D721Med (cell line): ENCODE results near the gene NXN.

ENCODE experiments used
- DNase-seq: peaks from one replicate; pipeline ENCODE4 v3.0.0; 2011; ENCODE audit warnings: low spot score; ENCODE audit not compliant: insufficient read length
- FAIRE-seq: peaks from 2 replicates; lab custom pipeline; 2011; peaks lifted over from hg19 to GRCh38; lab: Jason Lieb, UNC
- CTCF ChIP-seq: IDR thresholded peaks from 2 replicates; pipeline ENCODE4 v1.5.1; 2012; ENCODE audit warnings: mild to moderate bottlenecking, control low read depth; ENCODE audit not compliant: insufficient read depth; ENCODE audit errors: missing control alignments

Gene NXN

GRCh38 chr17:823501-823902 lies 156.1 kb downstream of the NXN start:
- DNase-seq (peak; percentile 59), FAIRE-seq (peak; percentile 38)
- no peak for TF ChIP-seq CTCF

DNA sequence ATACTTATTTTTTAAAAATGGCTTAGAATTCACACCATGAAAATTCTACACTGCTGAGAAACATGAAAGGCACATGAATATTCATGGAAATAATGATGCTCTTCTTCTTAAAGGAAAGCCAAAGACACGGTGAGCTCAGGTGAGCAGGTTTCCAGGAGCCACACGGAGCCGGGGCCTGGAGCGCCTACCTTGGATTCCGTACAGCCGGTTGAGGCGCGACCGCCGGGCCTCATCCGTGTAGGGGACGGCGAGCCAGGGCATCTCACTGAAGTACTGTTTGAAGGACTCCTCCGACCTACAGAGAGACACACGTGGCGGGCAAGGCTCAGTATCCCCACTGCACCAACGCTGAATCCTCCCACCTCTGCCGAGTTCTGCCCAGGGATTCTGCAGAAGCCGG lies 160.3 kb downstream of the NXN start:
- DNase-seq (no peak), FAIRE-seq (no peak)
- no peak for TF ChIP-seq CTCF

DNA sequence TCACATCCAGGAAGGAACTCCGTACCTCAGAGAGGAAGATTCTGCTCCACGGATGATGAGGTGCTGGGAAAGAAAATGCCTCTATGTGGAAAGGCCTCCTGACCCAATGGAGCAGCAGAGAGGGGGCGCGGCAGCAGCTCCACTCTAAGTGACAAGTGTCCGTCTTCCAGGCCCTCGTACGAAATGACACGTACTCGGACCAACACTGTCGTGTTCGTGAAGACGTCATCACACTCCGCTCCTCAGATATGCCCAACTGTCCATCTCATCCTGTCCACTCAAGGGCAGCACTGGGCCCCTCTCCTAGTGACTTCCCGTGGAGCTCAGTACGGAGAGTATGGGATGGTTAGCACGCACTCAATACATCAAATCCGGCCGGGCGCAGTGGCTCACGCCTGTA lies 165.2 kb downstream of the NXN start:
- FAIRE-seq, result no peak
- no peak for DNase-seq
- no peak for TF ChIP-seq CTCF

DNA sequence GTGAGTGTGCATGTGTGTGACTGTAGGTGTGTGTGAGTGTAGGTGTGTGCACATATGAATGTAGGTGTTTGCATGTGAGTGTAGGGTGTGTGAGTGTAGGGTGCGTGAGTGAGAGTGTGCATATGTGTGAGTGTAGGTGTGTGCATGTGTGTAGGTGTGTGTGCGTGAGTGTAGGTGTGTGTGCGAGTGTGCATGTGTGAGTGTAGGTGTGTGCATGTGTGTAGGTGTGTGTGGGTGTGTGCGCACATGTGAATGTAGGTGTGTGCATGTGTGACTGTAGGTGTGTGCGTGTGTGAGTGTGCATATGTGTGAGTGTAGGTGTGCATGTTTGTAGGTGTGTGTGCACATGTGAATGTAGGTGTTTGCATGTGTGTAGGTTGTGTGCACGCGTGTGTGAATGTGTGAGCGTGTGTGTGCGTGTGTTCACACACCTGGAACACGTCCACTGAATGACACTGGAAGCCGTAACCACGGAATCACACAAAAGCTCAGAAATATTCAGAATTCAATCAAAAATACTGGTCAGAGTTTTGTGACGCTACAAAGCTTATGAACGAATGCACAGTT lies 166.9 kb downstream of the NXN start:
- no peak for FAIRE-seq
- TF ChIP-seq CTCF, result no peak
- DNase-seq, result no peak

GRCh38 chr17:811051-811784 lies 168.4 kb downstream of the NXN start:
- FAIRE-seq (no peak), DNase-seq (no peak)
- no peak for TF ChIP-seq CTCF

GRCh38 chr17:807523-808294 lies 171.9 kb downstream of the NXN start:
- no peak for FAIRE-seq
- TF ChIP-seq CTCF, result no peak
- DNase-seq, result peak; percentile 75
